Body of pancreas (tissue), 4 donors: ENCODE results near the gene SLC39A7. TPM values are rescaled to one million over a fixed set of nuclear protein-coding genes. Genes with fewer than 3 reads are reported as not detected.

Source experiments
- ATAC-seq: fragments of 150-250 bp; one replicate; pipeline ENCODE4 v1.9.1; 2016
- DNase-seq, 4 donors: peaks; one replicate each; pipeline ENCODE4 v3.0.0-alpha.2; 2019
- H3K27ac ChIP-seq, 4 donors: fragments of 200-600 bp; sonication (generic); 1 replicate in 3 of 4; 2 replicates in 1 of 4; pipeline versions ENCODE4 v1.5.1 to v1.6.1; 2016 to 2019; ENCODE audit warnings: mild to moderate bottlenecking in 1 of 4, mixed read lengths in 1 of 4, moderate library complexity in 1 of 4
- H3K27me3 ChIP-seq, 2 donors: fragments of 200-600 bp; sonication (generic); one replicate each; pipeline ENCODE4 v1.6.0; 2016; ENCODE audit warnings: mild to moderate bottlenecking in 1 of 2
- H3K36me3 ChIP-seq, 2 donors: fragments of 200-600 bp; sonication (generic); replicated peaks in 1 of 2; 2 replicates each; pipeline ENCODE4 v1.5.1; 2016; ENCODE audit warnings: low read depth in 2 of 2; ENCODE audit not compliant: insufficient read depth in 1 of 2
- H3K4me1 ChIP-seq: fragments of 200-600 bp; sonication (generic); one replicate; pipeline ENCODE4 v1.6.0; 2016
- H3K4me3 ChIP-seq, 2 donors: fragments of 200-600 bp; sonication (generic); 1 replicate in 1 of 2; 2 replicates in 1 of 2; pipeline ENCODE4 v1.5.1; 2016 to 2019
- H3K9me3 ChIP-seq, 3 donors: fragments of 200-600 bp; sonication (generic); 1 replicate in 2 of 3; 2 replicates in 1 of 3; pipeline ENCODE4 v1.5.1; 2016
- CTCF ChIP-seq, 7 experiments: fragments of 450-650 bp in 4 of 7; fragments of 200-600 bp in 3 of 7; sonication (generic) in 3 of 7; IDR thresholded peaks; one replicate each; pipeline ENCODE4 v1.5.1; 2016 to 2019; ENCODE audit warnings: antibody characterized with exemption in 7 of 7
- POLR2A ChIP-seq, 3 donors: fragments of 450-650 bp; IDR thresholded peaks; one replicate each; pipeline ENCODE4 v1.6.1; 2016; ENCODE audit warnings: antibody characterized with exemption in 3 of 3, mild to moderate bottlenecking in 2 of 3
- WGBS, 2 donors: methylation state at CpG; one replicate each; pipeline ENCODE4 v1.1.5; 2017; 5-methylcytosine and 5-hydroxymethylcytosine counted together
- intact Hi-C: fragments of 100-400 bp; cut with DNase I; formaldehyde crosslinking; loops from one replicate; pipeline ENCODE4 v1.15.1; 2023
- total RNA-seq, 2 donors: library from RNA; depleted of rRNA; stranded (reverse); fragments of >200 nt; gene quantifications; one replicate each; pipeline ENCODE4 v1.1.0, GENCODE V29; 2016

The SLC39A7 gene
- total RNA-seq, 2 donors from 2014 or later, result 57.3 to 67.9 TPM

DNA sequence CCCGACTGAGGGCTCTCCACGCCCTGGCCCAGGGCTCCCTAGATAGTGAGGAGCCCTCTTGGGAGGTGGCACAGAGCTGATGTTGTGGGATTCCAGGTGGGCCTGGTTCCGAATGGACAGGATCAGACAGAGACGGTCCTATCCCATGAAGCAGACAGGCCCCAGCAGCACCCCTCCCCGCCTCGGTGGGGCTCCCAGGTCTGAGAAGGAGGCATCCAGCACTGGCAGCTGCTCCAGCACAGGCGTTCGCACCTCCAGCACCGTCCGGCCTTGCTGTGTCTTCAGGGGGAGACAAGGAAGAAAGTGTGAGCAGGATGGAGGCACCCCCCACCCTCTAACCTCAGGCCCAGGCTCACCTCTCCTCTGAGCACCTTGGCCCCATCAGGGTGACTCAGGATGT is 37.1 kb upstream of the SLC39A7 start:
- peaks cover 13% of the 10 kb centered on the region for H3K4me1 ChIP-seq
- no peaks in the 10 kb centered on the region for H3K9me3 ChIP-seq
- no peaks in the 10 kb centered on the region for H3K36me3 ChIP-seq
- WGBS, 2 donors, result 71 to 80% methylated on average over 1 to 10 of the region's 10 CpGs
- intact Hi-C loops, result loop anchor here (5.0 kb wide), 1 partner anchor 84 kb away; no protein-coding TSS in a partner anchor
- H3K27ac ChIP-seq, result no peak overlapping the region
- no peaks in the 10 kb centered on the region for H3K27me3 ChIP-seq
- no peak overlapping the region for H3K4me3 ChIP-seq
- no peak for ATAC-seq
- DNase-seq, result no peak
- TF ChIP-seq POLR2A (IDR thresholded peaks at IDR 0.05), result no peak
- TF ChIP-seq CTCF (IDR thresholded peaks at IDR 0.05), result no peak

DNA sequence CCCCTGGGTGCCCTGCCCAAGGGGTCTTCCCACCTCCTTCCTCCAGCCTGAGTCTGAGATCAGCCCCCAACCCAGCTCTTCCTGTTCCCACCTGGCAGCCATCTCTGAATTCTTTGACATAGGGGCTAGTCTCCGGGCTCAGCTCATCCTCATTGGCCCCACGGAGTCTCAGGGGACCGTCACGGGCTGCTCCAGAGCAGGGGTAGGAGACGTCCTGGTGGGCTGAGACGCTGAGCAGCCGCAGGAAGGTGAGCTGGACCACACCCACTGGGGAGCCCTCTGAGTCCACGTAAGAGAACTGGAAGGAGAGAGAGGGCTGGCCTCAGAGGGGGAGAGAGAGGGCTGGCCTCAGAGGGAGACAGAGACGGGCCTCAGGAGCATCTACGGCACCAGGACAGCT is 36.5 kb upstream of the SLC39A7 start:
- TF ChIP-seq POLR2A (IDR thresholded peaks at IDR 0.05) (no peak), CTCF (IDR thresholded peaks at IDR 0.05) (no peak)
- H3K27ac ChIP-seq, result no peak overlapping the region
- no peaks in the 10 kb centered on the region for H3K36me3 ChIP-seq
- H3K27me3 ChIP-seq, result no peaks in the 10 kb centered on the region
- H3K9me3 ChIP-seq, result no peaks in the 10 kb centered on the region
- WGBS, 2 donors, result 33% methylated on average over 7 to 10 of the region's 10 CpGs
- no peak for ATAC-seq
- H3K4me3 ChIP-seq, result no peak overlapping the region
- no peak for DNase-seq
- intact Hi-C loops, result loop anchor here (5.0 kb wide), 1 partner anchor 83 kb away; no protein-coding TSS in a partner anchor
- H3K4me1 ChIP-seq, result peaks cover 13% of the 10 kb centered on the region

- DNase-seq (no peak), ATAC-seq (no peak)
- 43 to 50% methylated on average over 14 of the region's 14 CpGs for WGBS, 2 donors
- Histone ChIP-seq H3K4me1 (peaks cover 13% of the 10 kb centered on the region), H3K27ac (no peak overlapping the region), H3K27me3 (no peaks in the 10 kb centered on the region), H3K9me3 (no peaks in the 10 kb centered on the region), H3K4me3 (no peak overlapping the region), H3K36me3 (no peaks in the 10 kb centered on the region)
- TF ChIP-seq POLR2A (IDR thresholded peaks at IDR 0.05), result no peak
- TF ChIP-seq CTCF (IDR thresholded peaks at IDR 0.05), result no peak
- intact Hi-C loops, result loop anchor here (5.0 kb wide), 1 partner anchor 82 kb away; no protein-coding TSS in a partner anchor
These were observed 35.8 kb upstream of the SLC39A7 start for GRCh38 chr6:33164665-33165373.

DNA sequence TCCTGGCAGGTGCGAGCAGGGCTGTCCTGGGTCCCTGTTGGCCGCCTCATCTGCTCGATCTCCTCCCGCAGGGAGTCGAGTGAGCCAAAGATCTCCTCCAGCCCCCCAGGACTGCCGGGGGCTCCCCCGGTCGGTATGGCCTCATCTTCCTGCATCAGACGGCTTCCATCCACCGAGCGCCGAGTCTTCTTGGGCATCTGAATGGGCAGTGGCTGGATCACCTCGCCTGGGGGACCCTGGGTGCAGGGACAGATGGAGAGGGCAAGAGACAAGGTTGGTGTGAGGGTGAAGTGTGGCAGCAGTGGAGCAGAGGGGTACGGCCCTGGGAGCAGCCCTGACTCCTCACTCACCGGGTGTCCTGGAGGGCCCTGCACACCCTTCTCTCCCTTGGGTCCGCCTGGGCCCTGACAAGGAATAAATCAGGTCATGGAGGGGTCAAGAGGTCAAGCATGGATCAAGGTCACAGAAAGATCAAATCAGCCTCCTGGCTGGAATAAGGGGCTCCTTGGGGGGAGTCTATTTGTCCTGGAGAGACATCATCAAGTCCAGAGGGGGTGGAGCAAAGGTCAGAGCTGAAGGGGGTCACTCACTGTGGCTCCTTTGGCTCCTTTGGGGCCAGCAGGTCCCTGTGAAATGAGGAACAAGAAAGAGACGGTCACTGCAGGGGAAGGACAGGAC is 34.9 kb upstream of the SLC39A7 start:
- H3K27ac ChIP-seq, result no peak overlapping the region
- no peaks in the 10 kb centered on the region for H3K27me3 ChIP-seq
- WGBS, 2 donors, result 64 to 70% methylated on average over 8 to 14 of the region's 17 CpGs
- no peak for TF ChIP-seq CTCF (IDR thresholded peaks at IDR 0.05)
- TF ChIP-seq POLR2A (IDR thresholded peaks at IDR 0.05), result no peak
- DNase-seq (no peak), ATAC-seq (no peak)
- H3K4me3 ChIP-seq, result no peak overlapping the region
- H3K4me1 ChIP-seq, result peaks cover 13% of the 10 kb centered on the region
- intact Hi-C loops, result no loop called here
- no peaks in the 10 kb centered on the region for H3K9me3 ChIP-seq
- H3K36me3 ChIP-seq, result no peaks in the 10 kb centered on the region
